K562 (cell line): ENCODE measurements around the gene NUP188. TPM values are rescaled to one million over a fixed set of nuclear protein-coding genes. Genes with fewer than 3 reads are reported as not detected.

Experiments used
- ATAC-seq: fragments of 200-7000 bp; cut with Tn5 transposase; 3 replicates; pipeline ENCODE4 v1.9.1; 2020; ENCODE audit warnings: moderate library complexity
- BruUV-seq: library from RNA; stranded (reverse); fragments of 400-500 nt; replicated peaks from 2 replicates; lab custom pipeline; 2021; lab: Mats Ljungman, UMichigan
- CTCF ChIA-PET: fragments of 300-600 bp; formaldehyde crosslinking; extraction: SDS; loops from one replicate; lab custom pipeline; 2021; ENCODE audit warnings: low intra/inter-chr PET ratio; lab: Yijun Ruan, JAX
- POLR2A ChIA-PET: fragments of 300-600, 350-650 bp; sonication (Branson Sonifier 250); formaldehyde crosslinking; extraction: SDS; loops from one replicate; lab custom pipeline; 2021; ENCODE audit warnings: antibody characterized with exemption, inconsistent platforms; lab: Yijun Ruan, JAX
- DNase-seq, 4 experiments: peaks; one replicate each; pipeline versions ENCODE4 v3.0.0 to v3.0.0-alpha.2; 2011 to 2018; ENCODE audit warnings: low spot score in 3 of 4, mixed read lengths in 3 of 4; ENCODE audit errors: extremely low read depth in 1 of 4
- FAIRE-seq: peaks from 2 replicates; lab custom pipeline; 2011; peaks lifted over from hg19 to GRCh38; lab: Jason Lieb, UNC
- H2AFZ ChIP-seq: 2 replicates; pipeline ENCODE4 v1.6.0; 2011; ENCODE audit warnings: low read depth, low read length, control low read depth, inconsistent platforms
- H3K27ac ChIP-seq: fragments of 200-600 bp; 3 replicates; pipeline ENCODE4 v1.8.0; 2011; ENCODE audit warnings: low read depth, mild to moderate bottlenecking, control low read depth, inconsistent platforms, low read length, moderate library complexity, mixed read lengths; ENCODE audit errors: extremely low read depth
- H3K27me3 ChIP-seq, 2 experiments: fragments of 300-600 bp in 1 of 2; 2 replicates in 1 of 2; 3 replicates in 1 of 2; pipeline versions ENCODE4 v1.6.0 to v1.8.0; 2011; ENCODE audit warnings: inconsistent platforms in 2 of 2, low read length in 2 of 2, mild to moderate bottlenecking in 1 of 2, mixed read lengths in 1 of 2, moderate library complexity in 1 of 2; ENCODE audit not compliant: control insufficient read depth in 2 of 2, insufficient read depth in 2 of 2
- H3K36me3 ChIP-seq: fragments of 300-600 bp; 3 replicates; pipeline ENCODE4 v1.8.0; 2011; ENCODE audit warnings: mild to moderate bottlenecking, low read length, inconsistent platforms; ENCODE audit not compliant: control insufficient read depth, insufficient read depth
- H3K4me1 ChIP-seq, 2 experiments: fragments of 200-600 bp in 1 of 2; replicated peaks in 1 of 2; 2 replicates in 1 of 2; 3 replicates in 1 of 2; pipeline versions ENCODE4 v1.5.1 to v1.8.0; 2011; ENCODE audit warnings: inconsistent platforms in 2 of 2, low read length in 2 of 2, mild to moderate bottlenecking in 1 of 2, mixed read lengths in 1 of 2, moderate library complexity in 1 of 2; ENCODE audit not compliant: control insufficient read depth in 2 of 2, insufficient read depth in 2 of 2
- H3K4me2 ChIP-seq: 2 replicates; pipeline ENCODE4 v1.6.1; 2011; ENCODE audit warnings: low read length, control low read depth, inconsistent platforms, mixed read lengths; ENCODE audit not compliant: insufficient read depth
- H3K4me3 ChIP-seq: fragments of 200-600 bp; sonication (generic), shearing (Covaris generic); 2 replicates; pipeline ENCODE4 v1.5.1; 2016; ENCODE audit warnings: control low read depth, inconsistent platforms
- H3K79me2 ChIP-seq: fragments of 200-600 bp; 3 replicates; pipeline ENCODE4 v1.8.0; 2011; ENCODE audit warnings: low read length, inconsistent platforms; ENCODE audit not compliant: control insufficient read depth, insufficient read depth
- H3K9ac ChIP-seq, 2 experiments: 2 replicates each; pipeline versions ENCODE4 v1.6.0 to v1.6.1; 2011; ENCODE audit warnings: low read depth in 2 of 2, low read length in 2 of 2, control low read depth in 1 of 2, inconsistent platforms in 1 of 2, mild to moderate bottlenecking in 1 of 2, mixed read lengths in 1 of 2; ENCODE audit not compliant: insufficient read depth in 1 of 2
- H3K9me1 ChIP-seq: one replicate; pipeline ENCODE4 v1.6.0; 2011; ENCODE audit warnings: inconsistent platforms, mild to moderate bottlenecking, low read length, moderate library complexity; ENCODE audit not compliant: control insufficient read depth, insufficient read depth
- H3K9me3 ChIP-seq: replicated peaks from 2 replicates; pipeline ENCODE4 v1.5.1; 2011; ENCODE audit warnings: low read depth, low read length, inconsistent platforms; ENCODE audit not compliant: control insufficient read depth, insufficient read depth
- H4K20me1 ChIP-seq: replicated peaks from 2 replicates; pipeline ENCODE4 v1.6.1; 2011; ENCODE audit warnings: low read length, inconsistent platforms, mixed read lengths; ENCODE audit not compliant: control insufficient read depth, insufficient read depth
- ATF7 ChIP-seq: fragments of 450-650 bp; IDR thresholded peaks from 2 replicates; pipeline ENCODE4 v1.7.1; 2014; ENCODE audit warnings: mild to moderate bottlenecking, moderate library complexity
- JUND ChIP-seq, 2 experiments: IDR thresholded peaks; 2 replicates in 1 of 2; 3 replicates in 1 of 2; pipeline ENCODE4 v1.6.1; 2011; ENCODE audit warnings: borderline replicate concordance in 2 of 2, low read depth in 2 of 2, low read length in 2 of 2, improper control_type of control experiment in 1 of 2, missing biosample characterization in 1 of 2, missing genetic modification characterization in 1 of 2, missing genetic modification reagents in 1 of 2
- NFE2 ChIP-seq: IDR thresholded peaks from 2 replicates; pipeline ENCODE4 v1.6.1; 2014; ENCODE audit warnings: antibody characterized with exemption, low read depth
- U2AF1 ChIP-seq: fragments of 200-400 bp; formaldehyde crosslinking; optimal IDR thresholded peaks from 2 replicates; pipeline ENCODE3; 2017; ENCODE audit warnings: mild to moderate bottlenecking, low read depth, low read length, moderate library complexity
- ZNF778 ChIP-seq: fragments of 450-650 bp; formaldehyde crosslinking; IDR thresholded peaks from 2 replicates; pipeline ENCODE4 v1.4.0; 2020; ENCODE audit warnings: mild to moderate bottlenecking, moderate library complexity
- WGBS: fragments of 100-300 bp; shearing (Covaris generic); methylation state at CpG from one replicate; pipeline ENCODE4 v1.1.6; 2016; ENCODE audit warnings: low coverage, mixed read lengths; ENCODE audit not compliant: insufficient coverage; ENCODE audit errors: missing lambda C conversion rate; 5-methylcytosine and 5-hydroxymethylcytosine counted together
- in situ Hi-C: fragments of 300-500 bp; cut with MboI; formaldehyde crosslinking; loops from 4 replicates; pipeline ENCODE4 v1.15.0; 2018; ENCODE audit warnings: inconsistent platforms, mixed read lengths
- intact Hi-C: fragments of 100-400 bp; cut with micrococcal nuclease; formaldehyde crosslinking; loops from 2 replicates; pipeline ENCODE4 v1.14.2; 2022
- polyA plus RNA-seq, 8 experiments: library from polyadenylated mRNA; depleted of rRNA in 4 of 8; stranded (reverse) in 5 of 8; unstranded in 3 of 8; fragments of >200 nt; fragmentation: Nextera tagmentation in 2 of 8; fragmentation: Illumina TruSeq in 1 of 8; extraction: Ambion mirVana in 2 of 8; extraction: Trizol in 1 of 8; gene quantifications; 2 replicates each; pipeline versions ENCODE4 v1.2.1 to v1.2.3, GENCODE V29; 2011 to 2014; ENCODE audit warnings: inconsistent platforms in 1 of 8, missing spikeins in 1 of 8
- total RNA-seq, 7 experiments: library from RNA; depleted of rRNA in 6 of 7; stranded (reverse); fragments of >200 nt in 6 of 7; fragmentation: Illumina TruSeq in 2 of 7; extraction: Trizol in 2 of 7; gene quantifications; 2 replicates each; pipeline versions ENCODE4 v1.2.1 to v1.2.3, GENCODE V29; 2011 to 2021; ENCODE audit warnings: low replicate concordance in 1 of 7
- TF ChIP-seq, protein P1 (sequence below): fragments of 250-450 bp; sonication (Bioruptor Pico); IDR thresholded peaks from 2 replicates; pipeline ENCODE4 v1.5.0; 2021
- TF ChIP-seq, protein P2 (sequence below): fragments of 250-450 bp; sonication (Bioruptor Pico); IDR thresholded peaks from 2 replicates; pipeline ENCODE4 v1.4.0; 2020; ENCODE audit warnings: mild to moderate bottlenecking, moderate library complexity

NUP188 gene
- total and polyA plus RNA-seq, 9 of the 15 experiments (the other 6 are each of a cell fraction or from before 2014, with no cell fraction given) = 11.7 to 135 (median 70.6) TPM

DNA sequence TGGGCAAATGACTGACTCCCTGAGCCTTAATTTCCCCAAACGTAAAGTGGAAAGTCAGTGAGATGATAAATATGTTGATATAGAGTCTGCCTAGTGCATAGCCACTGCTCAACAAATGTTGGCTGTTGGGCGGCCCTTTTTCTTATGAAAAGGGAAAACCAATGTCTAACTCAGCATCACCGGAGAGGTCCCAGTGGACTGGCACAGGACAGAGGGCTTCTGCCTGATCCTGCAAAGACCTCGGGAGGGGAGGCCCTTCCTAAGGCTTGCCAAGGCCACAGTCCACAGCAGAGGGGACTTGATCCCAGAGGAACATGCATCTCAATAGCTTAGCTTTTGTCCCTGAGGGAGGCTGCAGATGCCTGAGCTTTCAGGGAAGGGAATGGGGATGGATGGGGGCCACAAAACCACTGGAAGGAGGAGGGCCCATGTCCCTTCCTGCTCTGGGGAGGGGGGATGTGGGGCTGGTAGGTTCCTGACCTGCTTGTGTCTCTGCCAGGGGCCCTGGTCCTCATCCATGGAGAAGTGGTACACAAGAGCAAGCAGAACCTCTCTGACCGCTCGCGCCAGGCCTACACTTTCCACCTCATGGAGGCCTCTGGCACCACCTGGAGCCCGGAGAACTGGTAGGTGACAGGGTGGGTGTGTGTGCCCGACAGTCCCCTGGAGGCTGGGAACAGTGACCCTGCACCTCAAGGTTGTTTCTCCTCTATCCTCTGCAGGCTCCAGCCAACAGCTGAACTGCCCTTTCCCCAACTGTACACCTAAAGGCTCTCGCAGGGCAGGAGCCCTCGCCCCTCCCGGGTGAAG is 6.3 kb upstream of the NUP188 start:
- H3K79me2 ChIP-seq = peaks cover 8% of the 10 kb centered on the region
- TF ChIP-seq NFE2 (no peak), ZNF778 (CRISPR knock-in tag) (no peak), U2AF1 (no peak), ATF7 (no peak), JUND (IDR thresholded peaks at IDR 0.05; ENCODE audit: borderline replicate concordance, low read depth, low read length) (no peak), JUND (tag; IDR thresholded peaks at IDR 0.05; ENCODE audit: borderline replicate concordance, low read depth, low read length) (no peak)
- TF ChIP-seq, protein P1, sequence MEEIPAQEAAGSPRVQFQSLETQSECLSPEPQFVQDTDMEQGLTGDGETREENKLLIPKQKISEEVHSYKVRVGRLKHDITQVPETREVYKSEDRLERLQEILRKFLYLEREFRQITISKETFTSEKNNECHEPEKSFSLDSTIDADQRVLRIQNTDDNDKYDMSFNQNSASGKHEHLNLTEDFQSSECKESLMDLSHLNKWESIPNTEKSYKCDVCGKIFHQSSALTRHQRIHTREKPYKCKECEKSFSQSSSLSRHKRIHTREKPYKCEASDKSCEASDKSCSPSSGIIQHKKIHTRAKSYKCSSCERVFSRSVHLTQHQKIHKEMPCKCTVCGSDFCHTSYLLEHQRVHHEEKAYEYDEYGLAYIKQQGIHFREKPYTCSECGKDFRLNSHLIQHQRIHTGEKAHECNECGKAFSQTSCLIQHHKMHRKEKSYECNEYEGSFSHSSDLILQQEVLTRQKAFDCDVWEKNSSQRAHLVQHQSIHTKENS = no peak
- TF ChIP-seq, protein P2, sequence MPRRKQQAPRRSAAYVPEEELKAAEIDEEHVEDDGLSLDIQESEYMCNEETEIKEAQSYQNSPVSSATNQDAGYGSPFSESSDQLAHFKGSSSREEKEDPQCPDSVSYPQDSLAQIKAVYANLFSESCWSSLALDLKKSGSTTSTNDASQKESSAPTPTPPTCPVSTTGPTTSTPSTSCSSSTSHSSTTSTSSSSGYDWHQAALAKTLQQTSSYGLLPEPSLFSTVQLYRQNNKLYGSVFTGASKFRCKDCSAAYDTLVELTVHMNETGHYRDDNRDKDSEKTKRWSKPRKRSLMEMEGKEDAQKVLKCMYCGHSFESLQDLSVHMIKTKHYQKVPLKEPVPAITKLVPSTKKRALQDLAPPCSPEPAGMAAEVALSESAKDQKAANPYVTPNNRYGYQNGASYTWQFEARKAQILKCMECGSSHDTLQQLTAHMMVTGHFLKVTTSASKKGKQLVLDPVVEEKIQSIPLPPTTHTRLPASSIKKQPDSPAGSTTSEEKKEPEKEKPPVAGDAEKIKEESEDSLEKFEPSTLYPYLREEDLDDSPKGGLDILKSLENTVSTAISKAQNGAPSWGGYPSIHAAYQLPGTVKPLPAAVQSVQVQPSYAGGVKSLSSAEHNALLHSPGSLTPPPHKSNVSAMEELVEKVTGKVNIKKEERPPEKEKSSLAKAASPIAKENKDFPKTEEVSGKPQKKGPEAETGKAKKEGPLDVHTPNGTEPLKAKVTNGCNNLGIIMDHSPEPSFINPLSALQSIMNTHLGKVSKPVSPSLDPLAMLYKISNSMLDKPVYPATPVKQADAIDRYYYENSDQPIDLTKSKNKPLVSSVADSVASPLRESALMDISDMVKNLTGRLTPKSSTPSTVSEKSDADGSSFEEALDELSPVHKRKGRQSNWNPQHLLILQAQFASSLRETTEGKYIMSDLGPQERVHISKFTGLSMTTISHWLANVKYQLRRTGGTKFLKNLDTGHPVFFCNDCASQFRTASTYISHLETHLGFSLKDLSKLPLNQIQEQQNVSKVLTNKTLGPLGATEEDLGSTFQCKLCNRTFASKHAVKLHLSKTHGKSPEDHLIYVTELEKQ (CRISPR knock-in tag) = no peak
- in situ Hi-C loops (no loop called here), intact Hi-C loops (no loop called here)
- peaks cover 10% of the 10 kb centered on the region; the same call in 2 of the 3 replicates for H3K36me3 ChIP-seq
- H3K9me3 ChIP-seq = no peaks in the 10 kb centered on the region
- no TSS peak for BruUV-seq
- H3K4me3 ChIP-seq = no peak overlapping the region
- peaks cover 2% of the 10 kb centered on the region for H3K9me1 ChIP-seq
- DNase-seq (no peak), FAIRE-seq (no peak), ATAC-seq (no peak)
- H3K4me2 ChIP-seq = no peak overlapping the region
- H3K9ac ChIP-seq = peak overlapping the region in 1 of 2 experiments; percentile 71; a peak in 2 of 4 replicates
- no peak overlapping the region for H3K27ac ChIP-seq
- WGBS = 85% methylated on average over 11 of the region's 12 CpGs
- no peaks in the 10 kb centered on the region for H3K27me3 ChIP-seq
- POLR2A ChIA-PET = interaction anchor here (0.6 kb wide), 1 partner anchor 217 kb away, joined by 3 read pairs; the partner anchor contains the start of gene ZDHHC12
- H4K20me1 ChIP-seq = no peaks in the 10 kb centered on the region
- H3K4me1 ChIP-seq = peaks cover 17 to 35% of the 10 kb centered on the region in 2 experiments
- CTCF ChIA-PET = no interaction called here
- H2AFZ ChIP-seq = no peak overlapping the region
